NCI-H748 treated with DMSO at 0.1 percent for 48 hours (cell line): ENCODE data around the gene IGSF21.
A peak's percentile ranks its signal among the peaks of the same experiment; 100 is the strongest.

Source experiments
- DNase-seq: peaks from one replicate; lab custom pipeline; 2025; lab: John Stamatoyannopoulos, UW

IGSF21 gene

GRCh38 chr1:18299441-18300338 lies 192.1 kb downstream of the IGSF21 start:
- DNase-seq = peak; percentile 60

- DNase-seq = no peak
These were observed 192.8 kb downstream of the IGSF21 start for GRCh38 chr1:18300376-18300775.

DNA sequence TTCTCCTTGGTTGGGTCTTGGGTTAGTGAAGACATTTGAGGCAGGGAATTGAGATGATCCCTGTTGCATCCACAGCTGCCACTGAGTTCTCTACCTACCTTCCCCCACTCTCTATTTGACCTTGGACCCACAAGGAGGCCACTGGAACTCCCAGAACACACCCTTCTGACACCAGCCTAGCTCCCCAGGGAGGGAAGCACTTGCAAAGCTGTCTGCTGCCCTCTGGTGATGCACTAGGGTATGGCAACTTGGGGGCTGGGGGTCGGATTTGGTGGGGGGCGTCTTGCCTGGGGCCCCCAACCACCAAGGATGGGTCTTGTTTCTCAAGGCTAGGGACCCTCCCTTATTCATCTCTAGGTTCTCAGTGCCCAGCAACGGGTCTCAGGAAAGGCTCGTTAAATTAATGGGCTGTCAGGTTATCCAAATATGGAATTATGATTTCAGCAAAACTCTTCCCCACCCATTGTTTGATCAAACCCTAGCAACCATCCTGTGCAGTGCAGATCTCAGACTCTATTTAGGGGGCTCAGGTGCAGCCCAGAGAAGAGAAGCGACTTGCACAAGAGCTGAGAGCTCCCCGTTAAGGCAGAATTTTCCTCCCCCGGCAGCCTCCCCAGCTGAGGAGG lies 195.3 kb downstream of the IGSF21 start:
- DNase-seq = no peak

GRCh38 chr1:18304151-18304869 lies 196.7 kb downstream of the IGSF21 start:
- DNase-seq = no peak

- DNase-seq = no peak
These were observed 197.7 kb downstream of the IGSF21 start for GRCh38 chr1:18305182-18305795.

DNA sequence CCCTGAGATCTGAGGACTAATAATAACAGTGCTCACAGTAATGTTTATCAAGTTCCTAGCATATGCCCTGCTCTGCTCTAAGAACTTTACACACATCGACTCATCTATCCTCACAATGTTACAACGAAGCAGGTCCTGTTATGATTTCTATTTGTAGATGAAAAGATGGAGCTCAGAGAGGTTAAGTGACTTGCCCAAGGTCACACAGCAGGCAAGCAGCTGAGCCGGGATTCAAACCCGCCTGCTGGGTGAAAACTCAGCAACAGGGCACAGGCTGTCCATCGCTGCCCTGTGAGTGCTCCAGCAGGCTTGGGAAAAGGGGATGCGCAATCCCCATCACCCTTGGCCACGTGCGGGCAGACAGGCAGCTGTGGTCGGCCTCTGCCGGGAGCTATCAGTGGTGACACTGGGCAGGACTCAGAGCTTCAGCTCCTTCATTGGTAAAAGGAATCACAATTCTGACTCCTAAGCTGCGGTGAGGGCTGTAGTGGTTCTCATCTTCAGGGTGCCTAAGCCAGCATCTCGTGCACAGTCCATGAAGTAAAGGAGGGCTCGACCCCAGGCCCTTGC lies 199.8 kb downstream of the IGSF21 start:
- no peak for DNase-seq

DNA sequence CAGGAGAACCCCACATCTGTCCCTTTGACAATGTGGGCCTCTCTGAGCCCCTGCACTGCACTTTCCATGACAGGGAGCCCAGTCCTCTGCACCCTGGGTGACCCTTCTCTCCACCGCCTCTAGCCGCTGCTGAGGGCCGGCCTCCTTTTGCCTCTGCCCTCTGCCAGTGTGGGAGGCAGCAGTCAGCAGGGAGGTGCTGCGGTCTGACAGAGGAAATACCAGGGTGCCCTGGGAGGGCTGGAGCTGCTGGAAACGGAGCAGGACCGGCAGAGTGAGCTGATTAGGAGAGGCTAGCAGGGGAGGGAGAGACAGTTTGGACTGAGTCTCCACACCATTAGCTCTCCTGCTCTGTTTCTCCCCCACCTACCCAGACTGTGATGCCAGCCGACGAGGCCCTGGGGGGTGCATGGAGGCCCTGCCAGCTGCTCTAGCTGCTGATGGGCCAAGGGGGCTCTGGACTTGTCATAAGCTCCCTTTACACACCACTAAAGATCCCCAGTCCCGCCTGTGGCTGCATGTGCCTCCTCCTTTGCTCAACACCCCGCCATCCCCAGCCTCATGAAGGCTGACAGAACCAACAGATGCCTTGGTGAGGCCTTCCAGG lies 202.1 kb downstream of the IGSF21 start:
- no peak for DNase-seq

GRCh38 chr1:18312961-18313360 lies 205.4 kb downstream of the IGSF21 start:
- DNase-seq = no peak

GRCh38 chr1:18313523-18313922 lies 205.9 kb downstream of the IGSF21 start:
- no peak for DNase-seq

DNA sequence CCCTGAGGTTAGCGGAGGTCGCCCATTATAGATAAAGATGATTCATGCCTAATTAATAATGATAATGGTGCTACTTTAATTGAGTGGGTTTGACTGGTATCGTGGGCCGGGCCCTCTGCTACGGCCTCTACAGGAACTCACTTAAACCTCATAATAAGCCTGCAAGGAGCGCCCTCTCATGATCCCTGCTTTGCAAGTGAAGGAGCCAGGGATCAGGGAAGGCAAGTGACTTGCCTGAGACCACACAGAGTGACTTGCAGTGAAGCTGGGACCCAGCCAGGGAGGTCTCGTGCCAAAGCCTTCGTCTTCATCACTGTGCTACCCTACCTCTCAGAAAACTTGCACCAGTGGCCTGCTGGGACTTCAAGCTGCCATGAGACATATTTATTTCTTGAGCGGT lies 206.8 kb downstream of the IGSF21 start:
- no peak for DNase-seq

DNA sequence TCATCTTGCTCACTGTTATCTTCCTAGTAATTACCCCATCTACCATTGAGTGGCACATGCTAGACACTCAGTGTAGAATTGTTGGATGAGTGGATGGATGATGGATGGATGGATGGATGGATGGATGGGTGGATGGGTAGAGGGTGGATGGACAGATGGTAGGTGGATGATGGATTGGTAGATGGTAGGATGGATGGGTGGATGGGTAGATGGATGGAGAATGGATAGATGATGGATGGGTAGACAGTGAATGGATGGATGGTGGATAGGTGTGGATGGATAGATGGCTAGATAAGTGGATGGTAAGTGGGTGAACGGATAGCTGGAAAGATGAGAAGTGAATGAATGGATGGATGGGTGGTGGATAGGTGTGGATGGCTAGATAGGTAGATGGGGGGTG lies 207.9 kb downstream of the IGSF21 start:
- DNase-seq = no peak

DNA sequence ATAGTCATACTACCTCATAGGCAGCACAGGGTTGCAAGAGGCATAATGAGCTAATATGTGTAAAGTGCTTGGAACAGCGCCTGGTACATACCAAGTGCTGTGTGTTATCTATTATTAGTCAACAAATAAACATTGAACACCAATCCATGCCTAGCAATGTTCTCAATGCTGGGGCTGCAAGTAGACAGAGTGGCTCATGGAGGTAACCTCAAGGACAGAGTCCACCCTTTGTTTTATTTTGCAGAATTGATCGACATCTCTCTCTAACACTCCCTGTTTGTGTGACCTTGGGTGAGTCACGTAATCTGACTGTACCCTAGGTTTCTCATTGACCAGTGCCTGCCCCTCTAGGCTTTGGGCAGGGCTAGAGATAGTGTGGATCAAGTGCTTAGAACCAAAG lies 209.2 kb downstream of the IGSF21 start:
- DNase-seq = no peak

GRCh38 chr1:18319099-18319498 lies 211.5 kb downstream of the IGSF21 start:
- DNase-seq = no peak

DNA sequence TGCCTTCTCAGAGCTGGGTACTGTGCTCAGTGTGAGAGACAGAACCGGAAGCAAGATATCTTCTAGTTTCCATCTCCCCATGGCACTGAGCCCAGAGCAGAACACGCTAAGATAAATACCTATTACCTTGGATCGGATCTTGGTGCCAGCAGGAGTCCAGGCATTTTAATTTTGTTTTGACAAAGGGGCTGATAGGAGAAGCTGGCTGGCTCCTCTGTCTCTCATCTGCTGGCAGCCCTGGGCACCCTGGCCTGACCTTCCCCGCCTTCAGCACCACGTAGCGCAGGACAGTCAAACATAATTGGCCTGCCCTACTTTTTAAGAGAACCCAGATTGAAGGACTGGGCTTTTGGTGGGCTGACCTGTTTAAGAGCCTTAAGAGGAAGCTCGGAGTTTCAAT lies 212.5 kb downstream of the IGSF21 start:
- DNase-seq = no peak

DNA sequence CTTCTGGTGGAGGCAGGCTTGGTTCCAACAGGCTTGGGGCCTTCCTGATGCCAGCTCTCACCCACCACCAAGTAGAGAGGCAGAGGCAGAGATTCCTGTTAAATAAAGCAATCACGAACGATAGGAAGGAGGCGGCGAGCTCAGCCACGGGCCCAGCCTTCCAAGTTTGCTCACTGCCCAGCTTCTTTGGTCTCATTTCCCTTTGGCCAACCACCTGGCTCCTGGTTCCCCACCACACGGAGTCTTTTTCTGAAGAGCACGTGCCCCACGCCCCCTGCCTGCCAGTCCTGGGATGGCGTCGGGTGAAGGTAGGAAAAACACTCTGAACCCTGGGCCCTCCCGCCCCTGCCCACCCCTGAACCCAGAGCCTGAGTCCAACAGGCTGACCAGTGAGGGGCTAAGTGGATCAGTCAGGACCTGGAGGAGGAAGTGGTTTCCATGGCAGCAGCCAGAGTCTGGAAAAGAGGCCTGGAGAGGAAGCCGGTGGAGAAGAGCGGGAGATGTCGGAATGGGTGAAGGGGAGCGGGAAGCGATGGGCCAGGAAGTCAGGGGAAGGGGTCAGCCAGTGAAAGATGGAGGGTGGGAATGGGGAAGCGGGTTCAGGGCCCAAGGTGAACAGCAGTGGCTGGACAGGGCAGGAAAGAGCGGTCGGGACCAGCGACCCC lies 214.9 kb downstream of the IGSF21 start:
- no peak for DNase-seq

DNA sequence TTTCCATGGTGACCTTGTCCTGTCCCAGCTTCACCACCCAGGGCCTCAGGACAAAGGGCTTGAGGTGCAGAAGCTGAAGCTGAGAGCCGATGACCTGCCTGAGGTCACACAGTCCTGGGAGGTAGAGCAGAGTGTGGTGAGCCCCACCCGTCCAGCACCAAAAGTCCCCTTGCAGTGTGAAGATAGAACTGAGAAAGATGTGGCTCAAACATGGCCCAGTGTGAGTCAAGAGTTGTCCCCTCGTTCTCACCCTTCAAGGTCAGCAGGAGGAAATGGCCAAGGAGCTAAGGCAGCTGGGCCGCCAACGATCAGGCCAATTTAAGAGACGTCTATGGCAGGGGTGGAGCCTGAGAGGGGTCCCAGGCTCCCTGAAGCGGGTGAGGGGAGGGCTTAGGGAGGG lies 215.7 kb downstream of the IGSF21 start:
- no peak for DNase-seq

DNA sequence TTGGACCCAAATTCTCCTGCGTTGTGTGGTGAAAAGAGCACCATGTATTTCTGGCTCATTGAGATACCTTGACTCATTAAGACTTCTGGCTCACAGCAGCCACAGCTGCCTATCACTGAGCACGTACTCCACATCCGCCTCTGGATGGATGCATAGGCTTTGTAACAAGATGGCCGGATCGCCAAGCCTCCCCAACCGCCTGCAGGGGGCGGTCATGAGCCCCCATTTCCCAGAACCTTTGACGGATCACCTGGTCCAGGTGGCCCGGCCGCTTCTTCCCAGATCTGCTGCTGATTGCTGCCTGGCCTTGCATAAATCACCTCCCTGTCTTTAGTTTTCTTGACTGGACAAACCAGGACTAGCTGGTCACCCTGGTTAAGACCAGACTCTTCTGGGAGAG lies 216.6 kb downstream of the IGSF21 start:
- no peak for DNase-seq

DNA sequence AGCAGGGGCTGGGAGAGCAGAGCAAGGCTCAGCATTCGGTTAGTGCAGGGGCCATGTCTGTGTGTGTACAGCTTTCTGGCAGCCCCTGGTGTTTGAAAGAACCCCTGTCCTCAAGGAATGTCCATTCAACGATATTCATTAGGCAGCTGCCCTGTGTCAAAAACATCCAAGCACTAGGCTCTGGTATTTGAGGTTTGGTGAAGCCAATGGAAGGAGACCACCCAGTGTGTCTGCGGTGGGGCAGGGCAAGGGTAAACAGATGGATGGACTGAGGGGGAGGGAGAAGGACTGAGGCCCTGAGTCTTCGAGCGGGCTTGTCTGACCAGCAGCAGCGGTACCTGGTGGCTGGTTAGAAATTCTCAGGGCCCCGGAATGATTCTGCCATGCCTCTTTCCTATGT lies 217.5 kb downstream of the IGSF21 start:
- DNase-seq = no peak

DNA sequence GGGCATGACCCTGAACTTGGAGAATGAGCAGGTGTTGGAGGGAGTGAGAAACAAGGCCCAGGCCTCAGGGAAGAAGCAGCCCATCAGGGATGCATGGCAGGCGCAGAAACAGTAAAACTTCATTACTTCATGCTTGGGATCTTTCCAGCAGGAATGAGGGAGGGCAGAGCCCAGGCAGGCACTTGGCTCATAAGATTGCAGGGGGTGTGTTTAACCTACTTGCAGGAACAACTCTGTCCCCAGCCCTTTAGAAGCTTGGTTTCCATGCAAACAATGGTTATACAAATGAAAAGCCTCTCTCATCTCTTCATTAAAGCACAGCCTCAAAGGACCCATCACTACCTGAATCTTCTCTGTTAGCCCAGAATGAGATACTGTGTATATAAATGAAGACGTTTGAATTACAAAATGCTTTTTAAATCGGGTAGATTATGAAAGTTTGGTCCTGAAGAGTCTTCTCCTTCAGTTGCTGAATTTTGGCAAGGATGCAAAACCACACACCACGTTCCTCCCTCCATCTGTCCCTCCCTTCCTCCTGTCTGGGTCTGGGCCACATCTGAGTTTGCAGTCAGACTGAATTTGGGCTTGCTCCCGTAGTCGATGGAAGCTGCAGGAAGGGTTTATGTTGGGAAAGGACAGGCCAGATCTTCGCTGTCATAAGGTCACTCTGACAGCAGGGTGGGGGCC lies 218.8 kb downstream of the IGSF21 start:
- DNase-seq = no peak

GRCh38 chr1:18327650-18328049 lies 220.1 kb downstream of the IGSF21 start:
- no peak for DNase-seq

- DNase-seq = no peak
These were observed 221.2 kb downstream of the IGSF21 start for GRCh38 chr1:18328803-18329202.
